ENCODE measurements around the gene DCDC1.

DCDC1 gene

GRCh38 chr11:31199378-31199777, 170.2 kb downstream of the DCDC1 start:
- no peak for DNase-seq

DNA sequence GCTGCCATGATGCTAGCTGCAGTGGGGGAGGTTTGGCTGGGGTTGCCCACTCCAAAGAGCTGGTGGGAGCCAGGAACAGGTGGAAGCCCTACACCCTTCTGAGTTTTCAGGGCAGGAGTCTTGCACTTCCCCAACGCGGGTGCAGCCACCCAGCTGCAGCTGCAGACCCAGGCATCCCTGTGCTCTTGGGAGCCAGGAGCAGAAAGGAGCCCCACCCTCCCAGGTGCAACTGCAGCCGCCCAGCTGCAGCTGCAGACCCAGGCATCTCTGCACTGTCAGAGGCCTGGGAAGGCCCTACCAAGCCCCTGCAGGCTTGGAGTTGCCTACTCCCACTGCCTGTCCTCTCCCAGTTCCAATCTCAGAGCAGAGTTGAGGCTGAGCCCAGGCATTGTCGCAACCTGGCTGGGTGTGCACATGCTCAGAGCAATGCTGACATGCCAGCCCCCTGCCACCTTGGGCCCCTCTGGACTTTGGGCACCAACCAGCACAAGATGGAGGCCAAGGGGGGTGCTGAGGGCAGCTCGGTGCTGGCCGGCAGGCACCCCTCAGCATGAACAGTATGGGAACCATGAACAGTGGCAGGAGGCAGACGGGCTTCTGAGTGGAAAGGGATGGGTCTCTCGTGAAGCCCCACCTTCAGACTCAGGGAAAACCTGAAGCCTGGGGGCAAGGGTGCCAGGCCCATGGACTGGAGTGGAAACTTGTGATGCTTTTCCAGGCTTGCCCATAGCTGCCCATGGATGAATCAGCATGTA, 195.4 kb downstream of the DCDC1 start:
- no peak for DNase-seq

DNA sequence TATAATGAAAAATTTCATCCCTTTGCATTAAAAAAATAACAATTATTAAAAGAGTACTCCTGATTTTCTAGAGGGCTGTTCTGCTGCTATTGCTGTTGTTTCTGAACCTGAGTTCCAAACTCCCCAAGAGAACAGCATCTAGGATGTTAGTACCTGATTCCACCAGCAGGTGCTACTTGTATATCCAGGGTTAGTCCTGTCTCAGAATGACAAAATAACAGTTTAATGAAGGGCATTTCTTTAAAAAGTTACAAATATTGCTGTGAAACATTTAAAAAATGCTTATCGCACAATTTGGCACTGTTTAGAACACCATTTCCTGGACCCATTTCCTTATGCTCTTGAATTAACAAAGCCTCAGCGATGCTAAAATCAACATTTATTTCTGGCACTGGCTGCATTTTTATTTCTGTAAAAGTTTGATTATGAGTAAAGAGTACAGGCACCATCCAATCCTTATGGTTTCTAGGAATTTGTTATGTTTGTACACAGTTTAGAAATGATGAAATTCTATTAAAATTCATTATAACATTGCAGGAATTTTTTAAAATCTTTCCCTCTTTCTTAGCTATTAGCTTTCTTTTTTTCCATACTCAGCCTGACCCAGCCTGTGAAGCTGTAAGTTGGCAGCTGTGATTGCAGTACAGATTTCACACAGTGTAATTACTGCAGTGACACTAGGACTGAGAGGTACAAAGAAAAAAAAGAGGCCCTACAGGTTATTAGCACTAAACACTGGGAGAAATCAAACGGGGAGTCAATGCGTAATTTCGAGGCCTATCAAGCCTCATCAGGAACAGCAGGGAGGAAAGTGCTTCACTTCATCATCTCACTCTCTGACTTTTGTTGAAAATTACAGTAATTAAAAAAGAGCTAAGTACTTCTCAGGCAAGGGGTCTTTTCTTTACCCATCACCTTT, 208.8 kb downstream of the DCDC1 start:
- DNase-seq = no peak

DNA sequence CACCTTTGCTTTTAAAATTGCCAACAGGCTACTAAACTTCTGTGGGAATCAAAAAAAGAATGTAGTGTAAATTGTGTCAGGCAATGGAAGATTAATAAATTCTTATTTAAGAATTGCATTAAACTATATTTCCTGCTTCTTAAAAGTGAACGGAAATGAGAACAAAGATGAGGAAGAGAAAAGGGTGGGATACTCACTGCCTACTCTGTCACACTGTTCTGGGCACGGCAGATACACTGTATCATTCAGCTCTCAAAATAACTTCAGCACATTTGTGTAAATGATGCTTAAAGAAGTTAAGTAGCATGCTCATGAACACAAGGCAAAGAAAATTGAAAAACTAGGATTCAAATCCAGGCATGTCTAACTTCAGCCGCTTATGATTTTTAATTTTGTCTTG, 218.7 kb downstream of the DCDC1 start:
- DNase-seq = no peak

DNA sequence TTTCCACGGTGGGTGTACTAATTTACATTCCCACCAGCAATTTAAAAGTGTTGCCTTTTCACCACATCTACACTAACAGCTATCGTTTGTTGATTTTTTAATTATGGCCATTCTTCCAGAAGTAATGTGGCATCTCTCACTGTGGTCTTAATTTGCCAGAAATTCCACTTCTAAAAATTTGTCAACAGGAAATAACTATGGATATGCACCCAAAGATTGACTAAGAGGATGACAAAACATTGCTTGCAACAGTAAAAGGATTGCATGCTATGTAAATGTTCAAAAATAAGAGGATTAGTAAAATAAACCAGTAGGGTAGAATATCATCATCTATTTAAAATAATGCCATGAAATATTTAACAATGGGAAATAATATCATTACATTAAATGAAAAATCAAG, 219.5 kb downstream of the DCDC1 start:
- DNase-seq = no peak

GRCh38 chr11:31141789-31142188, 227.8 kb downstream of the DCDC1 start:
- DNase-seq = no peak

DNA sequence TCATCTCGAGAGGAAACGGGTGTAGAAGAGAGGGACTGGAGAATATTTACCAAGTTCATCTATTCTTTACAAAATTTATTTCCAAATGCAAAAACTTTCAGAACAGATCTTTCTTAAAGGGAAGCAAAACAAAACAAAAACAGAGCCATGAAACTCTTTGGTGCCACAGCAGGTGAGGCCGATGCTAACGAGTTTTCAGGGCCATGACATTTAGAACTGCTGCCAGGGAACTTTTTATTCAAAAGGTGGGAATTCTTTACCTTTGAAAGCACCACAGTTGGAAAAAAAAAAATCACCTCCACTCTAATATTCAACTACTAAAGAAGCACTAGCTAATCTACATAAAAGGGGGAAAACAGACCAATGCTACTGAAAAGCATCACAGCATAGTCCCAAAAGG, 230.1 kb downstream of the DCDC1 start:
- no peak for DNase-seq

DNA sequence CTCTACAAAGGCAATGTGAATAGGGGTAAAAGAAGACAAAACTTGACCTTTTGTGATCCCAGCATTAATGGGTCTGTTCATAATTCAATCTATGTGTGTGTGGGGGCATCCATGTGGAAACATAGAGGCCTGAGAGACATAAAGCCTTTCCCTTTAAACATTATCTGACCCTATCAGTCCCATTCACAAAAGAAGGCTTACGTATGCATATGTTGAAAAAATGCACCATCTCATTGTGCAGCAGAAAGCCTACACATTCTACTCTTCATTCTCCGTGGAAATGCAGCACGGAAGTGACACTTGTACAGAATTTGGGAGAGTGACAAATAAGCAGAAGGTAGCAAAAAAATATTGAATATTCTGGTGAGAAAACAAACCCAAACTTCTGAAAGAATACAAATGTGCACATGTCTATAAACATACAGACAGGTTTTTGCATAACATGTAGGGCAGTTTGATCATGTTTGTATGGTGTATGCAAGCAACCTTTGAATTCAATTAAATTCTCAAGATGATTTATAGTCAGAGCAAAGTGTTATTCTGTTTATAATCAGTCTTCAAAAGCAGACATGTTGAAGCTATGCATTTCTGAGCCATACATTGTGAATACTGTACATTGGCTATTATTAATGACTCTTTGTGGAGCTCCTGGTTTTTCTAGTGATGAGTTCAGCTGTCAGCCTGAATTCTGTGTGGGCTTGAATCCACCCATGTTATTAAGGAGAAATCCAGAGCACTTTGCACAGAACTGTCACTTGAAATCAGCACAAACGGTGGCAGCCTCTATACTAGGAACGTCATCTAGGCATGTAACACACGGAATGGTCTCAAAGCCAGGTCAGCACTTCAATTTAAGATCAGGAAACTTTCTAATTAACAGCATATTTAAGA, 236.8 kb downstream of the DCDC1 start:
- no peak for DNase-seq

DNA sequence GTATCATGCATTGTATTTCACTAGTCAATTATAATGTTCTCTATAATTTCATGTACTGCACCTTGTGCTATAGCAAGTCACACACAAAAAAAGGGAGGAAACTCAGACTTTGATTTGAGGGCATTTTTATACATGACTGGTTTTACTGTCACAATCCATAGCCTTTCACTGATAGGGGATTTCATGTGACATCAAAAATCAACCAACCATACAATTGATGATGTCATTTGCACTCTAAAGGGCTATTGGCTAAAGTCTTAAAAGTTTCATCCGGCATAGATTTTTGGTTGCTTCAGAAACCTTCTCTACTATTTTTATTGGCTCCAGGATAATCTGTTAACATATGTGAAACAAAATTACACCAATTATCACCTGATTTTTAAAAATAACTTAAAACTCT, 237.8 kb downstream of the DCDC1 start:
- DNase-seq = no peak

GRCh38 chr11:31127290-31127689, 242.2 kb downstream of the DCDC1 start:
- DNase-seq = no peak

DNA sequence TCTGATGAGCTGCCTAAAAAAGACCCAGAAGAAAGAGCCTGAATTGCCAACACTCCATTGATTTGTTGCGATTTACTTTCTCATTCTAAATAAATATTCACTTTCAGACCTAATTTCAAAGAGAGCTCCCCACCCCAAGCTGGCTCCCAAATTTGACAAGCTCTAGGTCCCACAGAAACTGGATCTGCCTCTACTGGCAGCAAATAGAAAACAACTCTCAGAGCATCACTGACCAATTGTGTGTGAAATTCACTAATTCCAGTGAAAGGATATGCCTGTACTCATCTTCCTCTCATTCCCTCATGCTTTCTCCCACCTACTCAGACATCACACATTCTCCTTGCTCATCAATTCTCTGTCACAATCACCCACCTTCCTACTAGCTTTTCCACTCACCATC, 249.1 kb downstream of the DCDC1 start:
- DNase-seq = no peak

GRCh38 chr11:31118566-31118965, 251.0 kb downstream of the DCDC1 start:
- no peak for DNase-seq

GRCh38 chr11:31117038-31117437, 252.5 kb downstream of the DCDC1 start:
- no peak for DNase-seq

- DNase-seq = no peak
Observed at GRCh38 chr11:31114442-31114841, 255.1 kb downstream of the DCDC1 start.

DNA sequence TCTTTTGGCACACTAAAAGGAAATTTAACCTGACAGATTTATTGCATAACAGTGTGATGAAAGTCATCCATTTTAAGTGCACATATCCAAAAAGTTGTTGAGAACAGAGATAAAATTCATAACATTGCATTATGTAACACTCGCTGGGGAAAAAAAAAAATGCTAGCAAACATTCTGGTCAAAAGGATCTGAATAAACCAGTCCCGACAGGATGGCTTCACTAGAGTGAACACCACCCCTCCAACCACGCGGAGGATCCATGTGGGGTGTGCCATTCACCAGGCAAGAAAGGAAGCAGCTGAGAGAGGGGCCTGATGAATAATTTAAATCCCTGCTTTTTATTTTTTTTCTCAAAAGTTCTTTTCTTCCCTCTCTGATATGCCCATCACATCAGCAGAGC, 258.7 kb downstream of the DCDC1 start:
- no peak for DNase-seq

GRCh38 chr11:31109446-31109845, 260.1 kb downstream of the DCDC1 start:
- DNase-seq = no peak

- no peak for DNase-seq
Observed at GRCh38 chr11:31107649-31108048, 261.9 kb downstream of the DCDC1 start.

- no peak for DNase-seq
Observed at GRCh38 chr11:31106968-31107576, 262.5 kb downstream of the DCDC1 start.

- DNase-seq = no peak
Observed at GRCh38 chr11:31106326-31106725, 263.2 kb downstream of the DCDC1 start.

DNA sequence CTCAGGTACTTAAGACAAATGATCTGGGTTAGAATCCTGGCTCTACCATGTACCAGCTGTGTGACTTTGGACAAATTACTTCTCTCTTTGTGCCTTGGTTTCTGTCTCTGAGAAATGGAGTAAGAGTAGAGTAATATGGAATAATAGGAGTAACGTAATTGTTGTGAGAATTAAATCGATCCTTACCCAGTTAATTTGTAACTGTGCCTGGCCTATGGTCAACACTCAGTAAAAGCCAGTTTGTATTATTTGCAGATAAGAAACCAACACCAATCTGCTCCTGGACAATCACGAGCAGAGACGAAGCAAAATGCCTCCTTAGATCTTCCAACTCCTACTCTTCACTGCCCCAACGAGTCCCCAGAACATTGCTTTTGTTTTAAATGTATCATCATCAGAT, 266.7 kb downstream of the DCDC1 start:
- DNase-seq = no peak

DNA sequence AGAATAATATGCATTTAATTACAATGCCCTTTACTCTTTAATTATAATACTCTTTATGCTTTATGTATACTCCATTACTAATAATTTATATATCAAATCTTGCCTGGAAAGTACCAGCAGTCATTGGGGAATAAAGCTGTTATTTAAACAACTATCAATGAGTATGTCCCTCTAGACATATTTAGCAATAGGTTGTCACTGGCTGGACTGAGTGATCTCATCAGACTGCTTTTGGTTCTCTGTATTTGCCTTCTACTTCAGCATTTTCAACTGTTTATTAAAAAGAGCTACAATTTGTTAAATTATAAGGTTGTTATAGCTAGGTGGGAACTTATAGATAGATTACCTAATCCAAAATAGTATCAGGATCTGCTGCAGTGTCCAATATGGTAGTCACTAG, 267.2 kb downstream of the DCDC1 start:
- DNase-seq = no peak

- DNase-seq = no peak
Observed at GRCh38 chr11:31096191-31096805, 273.2 kb downstream of the DCDC1 start.
